OCI-LY7 (cell line): ENCODE data around the gene STXBP1. TPM values are rescaled to one million over a fixed set of nuclear protein-coding genes. Genes with fewer than 3 reads are reported as not detected.

Experiments used
- BruUV-seq: library from RNA; stranded (reverse); fragments of 400-500 nt; replicated peaks from 2 replicates; lab custom pipeline; 2021; lab: Mats Ljungman, UMichigan
- CTCF ChIA-PET: fragments of 300-600 bp; sonication (Branson Sonifier 250); formaldehyde crosslinking; loops from one replicate; lab custom pipeline; 2022; ENCODE audit warnings: antibody characterized with exemption; ENCODE audit not compliant: unreplicated experiment; lab: Charles Lee
- POLR2A ChIA-PET: fragments of 300-600 bp; sonication (Branson Sonifier 250); formaldehyde crosslinking; loops from one replicate; lab custom pipeline; 2022; ENCODE audit warnings: antibody characterized with exemption; lab: Charles Lee
- DNase-seq: peaks from one replicate; pipeline ENCODE4 v3.0.0-alpha.2; 2015; ENCODE audit warnings: low spot score
- H2AFZ ChIP-seq: fragments of 200-600 bp; sonication (generic), shearing (Covaris generic); 2 replicates; pipeline ENCODE4 v1.6.1; 2014; ENCODE audit warnings: mild to moderate bottlenecking, antibody characterized with exemption, low read length, moderate library complexity
- H3K27ac ChIP-seq: fragments of 200-600 bp; sonication (generic); 2 replicates; pipeline ENCODE4 v1.5.1; 2014; ENCODE audit warnings: mixed run types, low read depth, mild to moderate bottlenecking, moderate library complexity, low read length, inconsistent platforms; ENCODE audit not compliant: poor library complexity, severe bottlenecking
- H3K36me3 ChIP-seq: fragments of 200-600 bp; sonication (generic); 2 replicates; pipeline ENCODE4 v1.6.1; 2014; ENCODE audit warnings: mild to moderate bottlenecking, antibody characterized with exemption, low read length, moderate library complexity, mixed read lengths; ENCODE audit not compliant: insufficient read depth
- H3K4me1 ChIP-seq: fragments of 200-600 bp; sonication (generic); 2 replicates; pipeline ENCODE4 v1.5.1; 2014; ENCODE audit warnings: mild to moderate bottlenecking, low read length; ENCODE audit not compliant: insufficient read depth, poor library complexity, severe bottlenecking
- H3K4me2 ChIP-seq: fragments of 200-600 bp; sonication (generic); 2 replicates; pipeline ENCODE4 v1.6.1; 2014; ENCODE audit warnings: mild to moderate bottlenecking, low read length
- H3K4me3 ChIP-seq: fragments of 200-600 bp; sonication (generic); 2 replicates; pipeline ENCODE4 v1.5.1; 2014; ENCODE audit warnings: mild to moderate bottlenecking, low read depth, low read length; ENCODE audit not compliant: poor library complexity, severe bottlenecking
- H3K79me2 ChIP-seq: fragments of 200-600 bp; sonication (generic); 2 replicates; pipeline ENCODE4 v1.6.1; 2016; ENCODE audit warnings: low read depth, mild to moderate bottlenecking, low read length, moderate library complexity, mixed read lengths; ENCODE audit not compliant: insufficient read depth
- H3K9me2 ChIP-seq: fragments of 200-600 bp; sonication (generic); 2 replicates; pipeline ENCODE4 v1.6.1; 2016; ENCODE audit warnings: mild to moderate bottlenecking, low read length, mixed read lengths; ENCODE audit not compliant: insufficient read depth
- H3K9me3 ChIP-seq: fragments of 200-600 bp; sonication (generic); 2 replicates; pipeline ENCODE4 v1.6.1; 2014; ENCODE audit warnings: mild to moderate bottlenecking, mixed run types, low read length, mixed read lengths
- H4K20me1 ChIP-seq: fragments of 200-600 bp; sonication (generic); 2 replicates; pipeline ENCODE4 v1.6.1; 2014; ENCODE audit warnings: mild to moderate bottlenecking, antibody characterized with exemption, low read length, moderate library complexity, mixed read lengths; ENCODE audit not compliant: insufficient read depth
- CTCF ChIP-seq: fragments of 200-600 bp; sonication (generic); conservative IDR thresholded peaks from 2 replicates; pipeline ENCODE4 v1.5.1; 2014; ENCODE audit warnings: mild to moderate bottlenecking, antibody characterized with exemption, low read length, moderate library complexity, mixed read lengths
- EZH2phosphoT487 ChIP-seq: fragments of 200-600 bp; sonication (generic); IDR thresholded peaks from 2 replicates; pipeline ENCODE4 v1.6.1; 2018; ENCODE audit warnings: low read depth, borderline replicate concordance, mild to moderate bottlenecking, mixed run types, antibody characterized with exemption, low read length, moderate library complexity, mixed read lengths
- intact Hi-C: fragments of 100-400 bp; cut with micrococcal nuclease; formaldehyde crosslinking; loops from one replicate; pipeline ENCODE4 v1.10.0; 2022; ENCODE audit not compliant: unreplicated experiment
- total RNA-seq, 2 experiments: library from RNA; depleted of rRNA in 1 of 2; stranded (reverse); fragments of >200 nt in 1 of 2; shearing (Covaris generic) in 1 of 2; gene quantifications; 2 replicates each; pipeline ENCODE4 v1.2.3, GENCODE V29; 2014 to 2022

Gene STXBP1
- total RNA-seq, 2 experiments from 2014 or later, result 4.1 to 20.4 TPM

- ChIA-PET POLR2A (interaction anchor here (1.2 kb wide), 1 partner anchor 11 kb away, joined by 3 read pairs; no protein-coding TSS in a partner anchor), CTCF (no interaction called here)
- intact Hi-C loops, result loop anchor here (1.0 kb wide), 1 partner anchor 82 kb away; no protein-coding TSS in a partner anchor
- Histone ChIP-seq H3K9me2 (no peaks in the 10 kb centered on the region), H3K4me2 (no peak overlapping the region), H3K4me1 (no peaks in the 10 kb centered on the region), H2AFZ (no peak overlapping the region), H3K36me3 (no peaks in the 10 kb centered on the region), H3K4me3 (no peak overlapping the region), H4K20me1 (no peaks in the 10 kb centered on the region), H3K27ac (no peak overlapping the region), H3K9me3 (no peaks in the 10 kb centered on the region), H3K79me2 (no peaks in the 10 kb centered on the region)
- no TSS peak for BruUV-seq
- TF ChIP-seq CTCF, result no peak
- DNase-seq, result no peak
These were observed 26.0 kb upstream of the STXBP1 start for GRCh38 chr9:127586096-127586495.

DNA sequence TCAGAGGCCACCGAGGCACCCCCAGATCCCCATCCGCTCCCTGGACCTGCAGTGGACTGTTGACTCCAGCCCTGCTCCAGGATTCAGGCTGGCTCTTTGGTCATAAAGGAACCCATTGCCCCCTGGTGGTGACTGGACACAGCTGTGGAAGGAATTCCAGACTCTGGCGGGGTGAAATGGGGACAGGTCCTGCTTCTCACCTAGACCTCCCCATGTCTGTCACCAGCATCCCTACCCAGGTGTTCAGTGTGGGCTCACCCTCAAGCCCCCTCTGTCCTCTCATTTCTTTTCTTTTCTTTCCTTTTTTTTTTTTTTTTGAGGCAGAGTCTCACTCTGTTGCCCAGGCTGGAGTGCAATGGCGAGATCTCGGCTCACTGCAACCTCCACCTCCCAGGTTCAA, 25.5 kb upstream of the STXBP1 start:
- peak; percentile 71 for DNase-seq
- TF ChIP-seq CTCF (peak; percentile 80), EZH2phosphoT487 (no peak)
- Histone ChIP-seq H3K4me3 (no peak overlapping the region), H3K27ac (no peak overlapping the region), H3K4me1 (no peaks in the 10 kb centered on the region), H3K4me2 (no peak overlapping the region), H4K20me1 (no peaks in the 10 kb centered on the region), H3K9me2 (no peaks in the 10 kb centered on the region), H3K9me3 (no peaks in the 10 kb centered on the region), H3K36me3 (no peaks in the 10 kb centered on the region), H2AFZ (no peak overlapping the region), H3K79me2 (no peaks in the 10 kb centered on the region)
- no TSS peak for BruUV-seq
- ChIA-PET POLR2A (interaction anchor here (0.7 to 1.2 kb wide), 2 partner anchors 11 to 15 kb away, joined by 3 read pairs; no protein-coding TSS in a partner anchor), CTCF (no interaction called here)
- intact Hi-C loops, result loop anchor here (1.0 kb wide), 1 partner anchor 82 kb away; no protein-coding TSS in a partner anchor

GRCh38 chr9:127587966-127588365, 24.1 kb upstream of the STXBP1 start:
- no peak overlapping the region for H3K4me3 ChIP-seq
- TF ChIP-seq CTCF, result no peak
- TF ChIP-seq EZH2phosphoT487, result no peak
- no peak for DNase-seq
- ChIA-PET CTCF (no interaction called here), POLR2A (no interaction called here)
- H3K36me3 ChIP-seq, result no peaks in the 10 kb centered on the region
- H3K27ac ChIP-seq, result no peak overlapping the region
- H3K79me2 ChIP-seq, result no peaks in the 10 kb centered on the region
- H3K4me2 ChIP-seq, result no peak overlapping the region
- no peaks in the 10 kb centered on the region for H3K4me1 ChIP-seq
- H3K9me2 ChIP-seq, result no peaks in the 10 kb centered on the region
- H2AFZ ChIP-seq, result no peak overlapping the region
- H3K9me3 ChIP-seq, result no peaks in the 10 kb centered on the region
- no TSS peak for BruUV-seq
- intact Hi-C loops, result no loop called here
- no peaks in the 10 kb centered on the region for H4K20me1 ChIP-seq
